Measurements from ENCODE around the gene RGS10. TPM values are rescaled to one million over a fixed set of nuclear protein-coding genes. Genes with fewer than 3 reads are reported as not detected.

RGS10 gene
- total RNA-seq, 1 donor, result 35.4 TPM

DNA sequence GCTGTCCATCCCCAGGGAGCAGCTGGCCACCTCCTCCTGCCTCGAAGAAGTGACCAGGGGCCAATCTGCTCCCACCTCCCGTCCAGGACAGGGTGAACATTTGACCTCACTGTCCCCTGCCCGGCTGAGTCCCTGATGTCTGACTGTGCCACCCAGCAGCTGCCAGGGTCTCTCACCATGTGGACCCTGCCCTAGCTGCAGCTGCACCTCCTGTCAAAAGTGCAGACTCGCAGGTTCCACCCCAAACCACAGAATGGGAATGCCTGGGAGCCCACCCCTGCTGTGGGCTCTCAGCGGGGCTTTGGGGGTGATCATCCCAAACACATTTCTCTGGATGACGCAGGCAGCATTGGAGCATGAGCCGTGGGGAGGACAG lies 86.1 kb downstream of the RGS10 start:
- TF ChIP-seq, protein P1, sequence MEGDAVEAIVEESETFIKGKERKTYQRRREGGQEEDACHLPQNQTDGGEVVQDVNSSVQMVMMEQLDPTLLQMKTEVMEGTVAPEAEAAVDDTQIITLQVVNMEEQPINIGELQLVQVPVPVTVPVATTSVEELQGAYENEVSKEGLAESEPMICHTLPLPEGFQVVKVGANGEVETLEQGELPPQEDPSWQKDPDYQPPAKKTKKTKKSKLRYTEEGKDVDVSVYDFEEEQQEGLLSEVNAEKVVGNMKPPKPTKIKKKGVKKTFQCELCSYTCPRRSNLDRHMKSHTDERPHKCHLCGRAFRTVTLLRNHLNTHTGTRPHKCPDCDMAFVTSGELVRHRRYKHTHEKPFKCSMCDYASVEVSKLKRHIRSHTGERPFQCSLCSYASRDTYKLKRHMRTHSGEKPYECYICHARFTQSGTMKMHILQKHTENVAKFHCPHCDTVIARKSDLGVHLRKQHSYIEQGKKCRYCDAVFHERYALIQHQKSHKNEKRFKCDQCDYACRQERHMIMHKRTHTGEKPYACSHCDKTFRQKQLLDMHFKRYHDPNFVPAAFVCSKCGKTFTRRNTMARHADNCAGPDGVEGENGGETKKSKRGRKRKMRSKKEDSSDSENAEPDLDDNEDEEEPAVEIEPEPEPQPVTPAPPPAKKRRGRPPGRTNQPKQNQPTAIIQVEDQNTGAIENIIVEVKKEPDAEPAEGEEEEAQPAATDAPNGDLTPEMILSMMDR (IDR thresholded peaks at IDR 0.05; ENCODE audit: insufficient read depth, low read depth, low read length), result no peak
- DNase-seq (ENCODE audit: low read depth), result no peak

DNA sequence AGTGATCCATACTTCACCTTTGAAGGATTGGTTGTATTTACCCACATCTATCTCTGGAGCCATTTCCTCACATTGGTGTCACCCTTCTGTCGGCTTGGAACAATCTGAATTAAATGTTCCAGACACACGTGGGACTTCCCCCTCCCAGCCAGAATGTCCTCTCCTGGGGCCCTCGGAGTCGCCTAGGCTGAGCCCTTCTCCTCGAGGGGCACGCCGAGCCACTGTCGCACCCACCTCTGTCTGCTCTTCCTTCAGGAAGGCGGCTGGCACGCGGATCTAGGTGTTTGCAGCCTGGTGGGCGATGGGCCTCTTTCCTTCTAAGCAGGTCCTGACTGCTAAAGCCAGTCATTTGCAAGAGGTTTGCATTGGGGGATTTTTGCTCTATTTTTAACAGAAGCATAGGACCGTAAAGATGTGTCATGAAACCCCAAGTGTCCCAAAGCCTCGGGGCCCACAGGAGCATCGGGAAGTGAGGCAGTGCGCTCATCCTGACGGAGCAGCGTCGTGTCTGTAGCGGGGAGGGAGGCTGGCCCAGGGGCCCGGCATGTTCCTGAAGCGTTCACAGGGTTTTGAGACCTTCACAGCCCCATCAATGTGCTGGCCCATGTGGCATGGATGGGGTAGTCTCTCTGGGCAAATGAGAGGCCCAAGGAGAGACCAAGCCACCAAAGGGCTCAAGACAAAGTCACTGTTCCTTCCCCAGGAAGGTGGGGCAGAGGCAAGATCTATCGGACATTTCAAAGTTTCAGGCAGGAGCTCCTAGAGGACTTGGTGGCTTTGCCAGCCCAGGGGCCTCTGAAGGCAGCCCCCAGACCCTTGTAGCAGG lies 86.7 kb downstream of the RGS10 start:
- TF ChIP-seq, protein P1 (IDR thresholded peaks at IDR 0.05; ENCODE audit: insufficient read depth, low read depth, low read length), result no peak
- no peak overlapping the region for H3K4me3 ChIP-seq (ENCODE audit: low read depth, low read length)
- no peak for DNase-seq (ENCODE audit: low read depth)

More for the DNA sequence above, 86.1 kb downstream of the RGS10 start:
- no peak overlapping the region for H3K4me3 ChIP-seq (ENCODE audit: low read depth, low read length)

DNA sequence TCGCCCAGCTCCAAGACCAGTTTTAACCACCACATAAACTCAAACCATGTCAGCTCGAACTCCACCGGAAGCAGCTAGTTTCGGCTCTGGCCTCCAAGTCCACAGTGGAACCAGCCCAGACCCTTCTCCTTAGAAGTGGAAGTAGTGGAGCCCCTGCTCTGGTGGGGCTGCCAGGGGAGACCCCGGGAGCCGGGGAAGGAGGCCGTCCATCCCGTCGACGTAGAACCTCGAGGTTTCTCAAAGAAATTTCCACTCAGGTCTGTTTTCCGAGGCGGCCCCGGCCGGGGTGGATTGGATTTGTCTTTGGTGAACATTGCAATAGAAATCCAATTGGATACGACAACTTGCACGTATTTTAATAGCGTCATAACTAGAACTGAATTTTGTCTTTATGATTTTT lies 87.5 kb downstream of the RGS10 start:
- no peak overlapping the region for H3K4me3 ChIP-seq (ENCODE audit: low read depth, low read length)
- DNase-seq (ENCODE audit: low read depth), result no peak
- TF ChIP-seq, protein P1 (IDR thresholded peaks at IDR 0.05; ENCODE audit: insufficient read depth, low read depth, low read length), result no peak

DNA sequence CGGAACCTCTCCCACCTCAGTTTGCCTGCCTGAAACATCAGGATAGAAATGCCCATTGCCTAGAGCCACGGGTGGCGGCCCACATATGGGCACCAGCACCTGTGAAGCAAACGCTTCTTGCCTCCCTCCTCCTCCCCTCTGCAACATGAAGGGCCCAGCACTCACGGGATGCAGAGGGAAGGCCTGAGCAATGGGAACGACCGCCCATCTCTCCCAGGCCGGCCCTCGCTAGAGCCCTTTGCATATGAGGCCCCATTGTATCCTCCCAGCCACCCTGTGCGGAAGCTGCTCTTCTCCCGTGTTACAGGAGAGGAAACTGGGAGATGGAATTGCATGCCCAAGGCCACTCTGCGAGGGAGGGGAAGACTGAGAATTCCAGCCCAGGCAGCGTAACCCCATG lies 88.2 kb downstream of the RGS10 start:
- H3K4me3 ChIP-seq (ENCODE audit: low read depth, low read length), result no peak overlapping the region
- TF ChIP-seq, protein P1 (IDR thresholded peaks at IDR 0.05; ENCODE audit: insufficient read depth, low read depth, low read length), result no peak
- DNase-seq (ENCODE audit: low read depth), result no peak

DNA sequence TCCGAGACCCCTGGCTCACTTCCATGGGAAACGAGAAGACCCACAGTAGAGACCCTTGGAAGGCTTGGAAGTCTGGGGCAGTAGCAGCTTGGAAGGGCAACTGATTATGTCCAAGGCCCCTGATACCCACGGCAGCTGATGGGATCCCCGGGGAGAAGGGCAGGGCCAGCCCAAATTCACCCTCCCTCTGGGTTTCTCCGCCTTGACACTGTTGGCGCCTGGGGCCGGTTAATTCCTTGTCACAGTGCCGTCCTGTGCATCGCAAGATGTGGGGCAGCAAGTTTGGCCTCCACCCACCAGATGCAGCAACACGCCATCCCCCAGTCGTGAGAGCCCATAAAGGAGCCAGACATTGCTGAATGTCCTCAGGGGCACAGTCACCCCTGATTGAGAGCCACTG lies 89.2 kb downstream of the RGS10 start:
- TF ChIP-seq, protein P1 (IDR thresholded peaks at IDR 0.05; ENCODE audit: insufficient read depth, low read depth, low read length), result no peak
- H3K4me3 ChIP-seq (ENCODE audit: low read depth, low read length), result no peak overlapping the region
- no peak for DNase-seq (ENCODE audit: low read depth)

DNA sequence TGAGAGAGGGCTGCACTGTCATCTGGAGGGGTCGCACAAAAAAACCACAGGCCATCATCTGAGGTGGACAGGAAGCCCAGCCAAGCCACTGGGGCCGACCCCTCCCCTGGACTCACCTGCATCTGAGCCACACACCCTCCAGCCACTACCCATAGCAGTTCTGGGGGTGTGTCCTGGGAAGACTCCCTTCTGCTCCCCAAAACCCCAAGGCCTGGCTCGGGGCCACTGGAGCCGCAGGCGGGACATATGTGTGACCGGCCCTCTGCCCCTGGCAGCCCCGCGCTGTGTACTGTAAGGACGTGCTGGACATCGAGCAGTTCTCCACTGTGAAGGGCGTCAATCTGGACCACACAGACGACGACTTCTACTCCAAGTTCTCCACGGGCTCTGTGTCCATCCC lies 90.1 kb downstream of the RGS10 start:
- no peak for DNase-seq (ENCODE audit: low read depth)

More for the DNA sequence above, 90.1 kb downstream of the RGS10 start:
- no peak overlapping the region for H3K4me3 ChIP-seq (ENCODE audit: low read depth, low read length)
- TF ChIP-seq, protein P1 (IDR thresholded peaks at IDR 0.05; ENCODE audit: insufficient read depth, low read depth, low read length), result no peak

Data from fibroblast of villous mesenchyme (primary cell).